Testis (tissue), 5 donors: ENCODE results near the gene MAB21L3. TPM values are rescaled to one million over a fixed set of nuclear protein-coding genes. Genes with fewer than 3 reads are reported as not detected.

Source experiments
- DNase-seq: peaks from one replicate; pipeline ENCODE4 v3.0.0-alpha.2; 2019
- H3K27ac ChIP-seq, 2 donors: fragments of 200-600 bp; sonication (generic); one replicate each; pipeline ENCODE4 v1.5.1; 2019
- H3K27me3 ChIP-seq: fragments of 200-600 bp; sonication (generic); one replicate; pipeline ENCODE4 v1.5.1; 2019
- H3K36me3 ChIP-seq: fragments of 200-600 bp; sonication (generic); one replicate; pipeline ENCODE4 v1.5.1; 2017; ENCODE audit warnings: low read depth; ENCODE audit errors: missing control alignments
- H3K4me1 ChIP-seq: fragments of 200-600 bp; sonication (generic); one replicate; pipeline ENCODE4 v1.5.1; 2019
- H3K4me3 ChIP-seq, 2 donors: fragments of 200-600 bp; sonication (generic); one replicate each; pipeline ENCODE4 v1.5.1; 2017 to 2019
- H3K9me3 ChIP-seq: fragments of 200-600 bp; sonication (generic); one replicate; pipeline ENCODE4 v1.5.1; 2017
- CTCF ChIP-seq, 3 experiments: fragments of 450-650 bp in 2 of 3; fragments of 200-600 bp in 1 of 3; sonication (generic) in 1 of 3; IDR thresholded peaks; one replicate each; pipeline ENCODE4 v1.5.1; 2016 to 2019; ENCODE audit warnings: antibody characterized with exemption in 3 of 3, mild to moderate bottlenecking in 2 of 3, moderate library complexity in 1 of 3
- POLR2A ChIP-seq: fragments of 450-650 bp; IDR thresholded peaks from one replicate; pipeline ENCODE4 v1.6.1; 2017; ENCODE audit warnings: antibody characterized with exemption, mild to moderate bottlenecking, moderate library complexity
- WGBS, 2 donors: methylation state at CpG; one replicate each; pipeline ENCODE4 v1.1.5; 2018; 5-methylcytosine and 5-hydroxymethylcytosine counted together
- intact Hi-C: fragments of 100-400 bp; cut with DNase I; formaldehyde crosslinking; loops from one replicate; pipeline ENCODE4 v1.15.1; 2023; ENCODE audit warnings: low total_unique reads
- long read RNA-seq, 2 donors: transcript quantifications; one replicate each; lab custom pipeline, GENCODE V29; 2026
- polyA plus RNA-seq: library from polyadenylated mRNA; stranded (reverse); fragments of 350-450 nt; fragmentation: Illumina TruSeq; extraction: RNeasy Lipid Tissue Mini Kit (QIAGEN cat#74804); gene quantifications from one replicate; pipeline ENCODE4 v1.2.3, GENCODE V29; 2014; ENCODE audit warnings: low read depth, low replicate concordance; ENCODE audit not compliant: insufficient read depth
- total RNA-seq, 2 donors: library from RNA; depleted of rRNA; stranded (reverse); fragments of >200 nt; gene quantifications; one replicate each; pipeline ENCODE4 v1.2.3, GENCODE V29; 2016

MAB21L3 gene
- total RNA-seq (1 to 10 TPM; 1.8 to 3.8 TPM), polyA plus RNA-seq (0.37 TPM)
- long read RNA-seq, donor 1 = 0 reads
- long read RNA-seq, donor 2 = 0 reads

GRCh38 chr1:116110567-116111523 lies at the start of gene MAB21L3:
TSS of gene MAB21L3 (plus strand) at chr1:116111399. CDS start at chr1:116112616, 1,217 bp downstream.
- intact Hi-C loops = no loop called here
- H3K36me3 ChIP-seq = no peaks in the 10 kb centered on the region
- no peak within 1 kb of the TSS for H3K27ac ChIP-seq
- TF ChIP-seq CTCF (IDR thresholded peaks at IDR 0.05) (no peak), POLR2A (no peak)
- DNase-seq = no peak
- WGBS, 2 donors = 47 to 56% methylated on average over 12 of the region's 12 CpGs
- no peak within 1 kb of the TSS for H3K4me3 ChIP-seq
- H3K9me3 ChIP-seq = no peaks in the 10 kb centered on the region
- H3K27me3 ChIP-seq = no peaks in the 10 kb centered on the region
- no peaks in the 10 kb centered on the region for H3K4me1 ChIP-seq

GRCh38 chr1:116062201-116062600 lies 49.0 kb upstream of the MAB21L3 start:
- Histone ChIP-seq H3K27ac (no peak overlapping the region), H3K36me3 (no peaks in the 10 kb centered on the region), H3K27me3 (no peaks in the 10 kb centered on the region), H3K4me1 (no peaks in the 10 kb centered on the region), H3K4me3 (no peak overlapping the region), H3K9me3 (no peaks in the 10 kb centered on the region)
- TF ChIP-seq POLR2A (no peak), CTCF (IDR thresholded peaks at IDR 0.05) (no peak)
- intact Hi-C loops = no loop called here
- DNase-seq = no peak
- 79 to 82% methylated on average over 1 of the region's 1 CpG for WGBS, 2 donors

- no peak for DNase-seq
These were observed 46.6 kb upstream of the MAB21L3 start for GRCh38 chr1:116064616-116065015.

GRCh38 chr1:116066868-116067565 lies 44.2 kb upstream of the MAB21L3 start:
- WGBS, 2 donors = 92% methylated on average over 2 of the region's 2 CpGs
- no peak for DNase-seq
- H3K4me3 ChIP-seq = no peak overlapping the region
- intact Hi-C loops = no loop called here
- H3K36me3 ChIP-seq = no peaks in the 10 kb centered on the region
- H3K9me3 ChIP-seq = no peaks in the 10 kb centered on the region
- H3K27ac ChIP-seq = no peak overlapping the region
- TF ChIP-seq POLR2A (no peak), CTCF (IDR thresholded peaks at IDR 0.05) (no peak)
- H3K4me1 ChIP-seq = no peaks in the 10 kb centered on the region
- H3K27me3 ChIP-seq = no peaks in the 10 kb centered on the region

More at GRCh38 chr1:116064616-116065015, 46.6 kb upstream of the MAB21L3 start:
- Histone ChIP-seq H3K4me3 (no peak overlapping the region), H3K9me3 (no peaks in the 10 kb centered on the region), H3K4me1 (no peaks in the 10 kb centered on the region), H3K27ac (no peak overlapping the region), H3K27me3 (no peaks in the 10 kb centered on the region), H3K36me3 (no peaks in the 10 kb centered on the region)
- WGBS, 2 donors = 94 to 100% methylated on average over 2 of the region's 2 CpGs
- TF ChIP-seq POLR2A = no peak
- no peak for TF ChIP-seq CTCF (IDR thresholded peaks at IDR 0.05)
- intact Hi-C loops = no loop called here
